HG02973 (cell line): ENCODE measurements around the gene CCM2L.

Experiments
- ATAC-seq: cut with Tn5 transposase; IDR thresholded peaks from one replicate; pipeline ENCODE4 v1.9.1; 2021; ENCODE audit warnings: moderate library complexity; ENCODE audit not compliant: unreplicated experiment

The CCM2L gene

GRCh38 chr20:32053648-32054047 is 43.4 kb downstream of the CCM2L start:
- no peak for ATAC-seq

GRCh38 chr20:32056708-32057483 is 46.7 kb downstream of the CCM2L start:
- ATAC-seq: no peak

- ATAC-seq: no peak
Measured at GRCh38 chr20:32057656-32058184, 47.5 kb downstream of the CCM2L start.

GRCh38 chr20:32059189-32059588 is 49.0 kb downstream of the CCM2L start:
- no peak for ATAC-seq

GRCh38 chr20:32062776-32063170 is 52.5 kb downstream of the CCM2L start:
- no peak for ATAC-seq

GRCh38 chr20:32063695-32064094 is 53.5 kb downstream of the CCM2L start:
- no peak for ATAC-seq

- ATAC-seq: no peak
Measured at GRCh38 chr20:32064667-32065066, 54.4 kb downstream of the CCM2L start.

GRCh38 chr20:32067234-32067821 is 57.1 kb downstream of the CCM2L start:
- no peak for ATAC-seq

- ATAC-seq: no peak
Measured at GRCh38 chr20:32068174-32068573, 57.9 kb downstream of the CCM2L start.

- no peak for ATAC-seq
Measured at GRCh38 chr20:32069711-32070110, 59.5 kb downstream of the CCM2L start.

- ATAC-seq: no peak
Measured at GRCh38 chr20:32070282-32070681, 60.0 kb downstream of the CCM2L start.

GRCh38 chr20:32070690-32071213 is 60.5 kb downstream of the CCM2L start:
- no peak for ATAC-seq

GRCh38 chr20:32071395-32072167 is 61.3 kb downstream of the CCM2L start:
- no peak for ATAC-seq

- ATAC-seq: no peak
Measured at GRCh38 chr20:32072168-32072750, 62.0 kb downstream of the CCM2L start.

GRCh38 chr20:32075534-32075933 is 65.3 kb downstream of the CCM2L start:
- ATAC-seq: no peak

GRCh38 chr20:32077190-32077589 is 67.0 kb downstream of the CCM2L start:
- ATAC-seq: no peak

GRCh38 chr20:32078322-32078721 is 68.1 kb downstream of the CCM2L start:
- ATAC-seq: no peak

GRCh38 chr20:32078791-32079190 is 68.6 kb downstream of the CCM2L start:
- no peak for ATAC-seq

- no peak for ATAC-seq
Measured at GRCh38 chr20:32079655-32080109, 69.4 kb downstream of the CCM2L start.

GRCh38 chr20:32080783-32081182 is 70.5 kb downstream of the CCM2L start:
- ATAC-seq: no peak
